SK-N-SH treated with all-trans-retinoic acid at 6 μM for 48 hours (cell line): ENCODE results near the gene PAQR9.

Source experiments
- ATAC-seq: fragments of 200-7000 bp; cut with Tn5 transposase; 3 replicates; pipeline ENCODE4 v1.9.1; 2020; ENCODE audit warnings: mild to moderate bottlenecking, moderate library complexity
- ARNTL ChIP-seq: fragments of 450-650 bp; formaldehyde crosslinking; IDR thresholded peaks from 2 replicates; pipeline ENCODE4 v1.5.0; 2020; ENCODE audit warnings: low read depth, mild to moderate bottlenecking, moderate library complexity, borderline replicate concordance
- BACH2 ChIP-seq: fragments of 250-450 bp; sonication (Bioruptor Pico); IDR thresholded peaks from 2 replicates; pipeline ENCODE4 v1.9.0; 2021; ENCODE audit warnings: mild to moderate bottlenecking, borderline replicate concordance
- CREB5 ChIP-seq: fragments of 250-450 bp; sonication (Bioruptor Pico); IDR thresholded peaks from 2 replicates; pipeline ENCODE4 v1.5.1; 2020; ENCODE audit warnings: low read depth, mild to moderate bottlenecking, moderate library complexity
- CSDC2 ChIP-seq: fragments of 250-450 bp; sonication (Bioruptor Pico); IDR thresholded peaks from 2 replicates; pipeline ENCODE4 v1.5.0; 2020; ENCODE audit warnings: mild to moderate bottlenecking, moderate library complexity
- ESRRG ChIP-seq: fragments of 250-450 bp; sonication (Bioruptor Pico); IDR thresholded peaks from 2 replicates; pipeline ENCODE4 v1.6.1; 2021; ENCODE audit warnings: mild to moderate bottlenecking
- GLIS3 ChIP-seq: fragments of 250-450 bp; sonication (Bioruptor Pico); IDR thresholded peaks from 2 replicates; pipeline ENCODE4 v1.5.0; 2020; ENCODE audit warnings: mild to moderate bottlenecking, moderate library complexity
- ISL1 ChIP-seq: fragments of 250-450 bp; sonication (Bioruptor Pico); IDR thresholded peaks from 2 replicates; pipeline ENCODE4 v2.1.2; 2022; ENCODE audit warnings: mild to moderate bottlenecking, moderate library complexity
- OSR1 ChIP-seq: fragments of 250-450 bp; sonication (Bioruptor Pico); IDR thresholded peaks from 2 replicates; pipeline ENCODE4 v1.8.0; 2022; ENCODE audit warnings: moderate library complexity, mild to moderate bottlenecking, inconsistent platforms
- PATZ1 ChIP-seq: fragments of 250-450 bp; sonication (Bioruptor Pico); IDR thresholded peaks from 2 replicates; pipeline ENCODE4 v1.8.0; 2020; ENCODE audit warnings: mild to moderate bottlenecking, moderate library complexity, borderline replicate concordance
- PPARA ChIP-seq: fragments of 250-450 bp; sonication (Bioruptor Pico); IDR thresholded peaks from 2 replicates; pipeline ENCODE4 v1.5.0; 2020; ENCODE audit warnings: mild to moderate bottlenecking, borderline replicate concordance
- RARB ChIP-seq: fragments of 250-450 bp; sonication (Bioruptor Pico); IDR thresholded peaks from 2 replicates; pipeline ENCODE4 v1.8.0; 2021; ENCODE audit warnings: mild to moderate bottlenecking, moderate library complexity
- SNAI2 ChIP-seq: fragments of 250-450 bp; sonication (Bioruptor Pico); IDR thresholded peaks from 2 replicates; pipeline ENCODE4 v1.5.0; 2020; ENCODE audit warnings: mild to moderate bottlenecking, moderate library complexity
- TCF4 ChIP-seq: fragments of 250-450 bp; sonication (Bioruptor Pico); IDR thresholded peaks from 2 replicates; pipeline ENCODE4 v1.8.0; 2021; ENCODE audit warnings: mild to moderate bottlenecking, moderate library complexity, borderline replicate concordance
- TOX ChIP-seq: fragments of 250-450 bp; sonication (Bioruptor Pico); IDR thresholded peaks from 2 replicates; pipeline ENCODE4 v1.8.0; 2021; ENCODE audit warnings: mild to moderate bottlenecking, moderate library complexity, borderline replicate concordance
- TSHZ2 ChIP-seq: fragments of 250-450 bp; sonication (Bioruptor Pico); IDR thresholded peaks from 2 replicates; pipeline ENCODE4 v1.5.0; 2020; ENCODE audit warnings: mild to moderate bottlenecking, moderate library complexity
- ZC3H10 ChIP-seq: fragments of 250-450 bp; sonication (Bioruptor Pico); IDR thresholded peaks from 2 replicates; pipeline ENCODE4 v1.5.1; 2021; ENCODE audit warnings: mild to moderate bottlenecking, moderate library complexity
- ZFP3 ChIP-seq: fragments of 250-450 bp; sonication (Bioruptor Pico); IDR thresholded peaks from 2 replicates; pipeline ENCODE4 v1.5.0; 2020; ENCODE audit warnings: mild to moderate bottlenecking, moderate library complexity
- ZFP30 ChIP-seq: fragments of 450-650 bp; formaldehyde crosslinking; IDR thresholded peaks from 2 replicates; pipeline ENCODE4 v1.5.0; 2022; ENCODE audit warnings: mild to moderate bottlenecking, moderate library complexity
- ZNF565 ChIP-seq: fragments of 450-650 bp; formaldehyde crosslinking; conservative IDR thresholded peaks from 2 replicates; pipeline ENCODE4 v1.5.0; 2020; ENCODE audit warnings: low read depth, mild to moderate bottlenecking, moderate library complexity
- ZNF70 ChIP-seq: fragments of 450-650 bp; formaldehyde crosslinking; IDR thresholded peaks from 2 replicates; pipeline ENCODE4 v1.5.0; 2020; ENCODE audit warnings: mild to moderate bottlenecking, moderate library complexity
- ZNF8 ChIP-seq: fragments of 450-650 bp; formaldehyde crosslinking; IDR thresholded peaks from 2 replicates; pipeline ENCODE4 v1.5.0; 2020; ENCODE audit warnings: mild to moderate bottlenecking, moderate library complexity
- TF ChIP-seq, protein P1 (sequence below): fragments of 250-450 bp; sonication (Bioruptor Pico); IDR thresholded peaks from 2 replicates; pipeline ENCODE4 v1.5.1; 2021; ENCODE audit warnings: mild to moderate bottlenecking, moderate library complexity
- TF ChIP-seq, protein P2 (sequence below): fragments of 250-450 bp; sonication (Bioruptor Pico); IDR thresholded peaks from 2 replicates; pipeline ENCODE4 v1.8.0; 2021; ENCODE audit warnings: low read depth, mild to moderate bottlenecking, moderate library complexity, borderline replicate concordance

PAQR9 gene

DNA sequence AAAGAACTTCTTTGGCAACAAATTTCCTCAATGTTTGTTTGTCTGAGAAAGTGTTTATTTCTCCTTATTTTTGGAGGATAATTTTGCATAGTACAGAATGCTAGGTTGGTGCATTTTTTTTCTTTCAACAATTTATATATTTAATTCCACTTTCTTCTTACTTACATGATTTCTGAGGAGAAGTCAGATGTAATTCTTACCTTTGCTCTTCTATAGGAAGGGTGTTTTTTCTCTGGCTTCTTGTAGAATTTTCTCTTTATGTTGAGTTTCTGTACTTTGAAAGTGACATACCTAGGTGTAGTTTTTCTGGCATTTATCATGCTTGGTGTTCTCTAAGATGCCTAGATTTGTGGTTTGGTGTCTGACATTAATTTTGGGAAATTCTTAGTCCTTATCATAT lies 39.8 kb downstream of the PAQR9 start:
- TF ChIP-seq TSHZ2 (CRISPR knock-in tag) (no peak), CSDC2 (no peak), ARNTL (CRISPR knock-in tag) (no peak), ZNF8 (CRISPR knock-in tag) (no peak), ZNF70 (no peak), TCF4 (no peak), ZC3H10 (CRISPR knock-in tag) (no peak), TOX (CRISPR knock-in tag) (no peak), ISL1 (no peak), ZFP30 (CRISPR knock-in tag) (no peak), SNAI2 (CRISPR knock-in tag) (no peak), BACH2 (CRISPR knock-in tag) (no peak), RARB (CRISPR knock-in tag) (no peak), PATZ1 (CRISPR knock-in tag) (no peak)
- TF ChIP-seq, protein P1, sequence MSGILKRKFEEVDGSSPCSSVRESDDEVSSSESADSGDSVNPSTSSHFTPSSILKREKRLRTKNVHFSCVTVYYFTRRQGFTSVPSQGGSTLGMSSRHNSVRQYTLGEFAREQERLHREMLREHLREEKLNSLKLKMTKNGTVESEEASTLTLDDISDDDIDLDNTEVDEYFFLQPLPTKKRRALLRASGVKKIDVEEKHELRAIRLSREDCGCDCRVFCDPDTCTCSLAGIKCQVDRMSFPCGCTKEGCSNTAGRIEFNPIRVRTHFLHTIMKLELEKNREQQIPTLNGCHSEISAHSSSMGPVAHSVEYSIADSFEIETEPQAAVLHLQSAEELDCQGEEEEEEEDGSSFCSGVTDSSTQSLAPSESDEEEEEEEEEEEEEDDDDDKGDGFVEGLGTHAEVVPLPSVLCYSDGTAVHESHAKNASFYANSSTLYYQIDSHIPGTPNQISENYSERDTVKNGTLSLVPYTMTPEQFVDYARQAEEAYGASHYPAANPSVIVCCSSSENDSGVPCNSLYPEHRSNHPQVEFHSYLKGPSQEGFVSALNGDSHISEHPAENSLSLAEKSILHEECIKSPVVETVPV = no peak
- TF ChIP-seq, protein P2, sequence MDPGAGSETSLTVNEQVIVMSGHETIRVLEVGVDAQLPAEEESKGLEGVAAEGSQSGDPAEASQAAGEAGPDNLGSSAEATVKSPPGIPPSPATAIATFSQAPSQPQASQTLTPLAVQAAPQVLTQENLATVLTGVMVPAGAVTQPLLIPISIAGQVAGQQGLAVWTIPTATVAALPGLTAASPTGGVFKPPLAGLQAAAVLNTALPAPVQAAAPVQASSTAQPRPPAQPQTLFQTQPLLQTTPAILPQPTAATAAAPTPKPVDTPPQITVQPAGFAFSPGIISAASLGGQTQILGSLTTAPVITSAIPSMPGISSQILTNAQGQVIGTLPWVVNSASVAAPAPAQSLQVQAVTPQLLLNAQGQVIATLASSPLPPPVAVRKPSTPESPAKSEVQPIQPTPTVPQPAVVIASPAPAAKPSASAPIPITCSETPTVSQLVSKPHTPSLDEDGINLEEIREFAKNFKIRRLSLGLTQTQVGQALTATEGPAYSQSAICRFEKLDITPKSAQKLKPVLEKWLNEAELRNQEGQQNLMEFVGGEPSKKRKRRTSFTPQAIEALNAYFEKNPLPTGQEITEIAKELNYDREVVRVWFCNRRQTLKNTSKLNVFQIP (CRISPR knock-in tag) = no peak
- no peak for ATAC-seq

DNA sequence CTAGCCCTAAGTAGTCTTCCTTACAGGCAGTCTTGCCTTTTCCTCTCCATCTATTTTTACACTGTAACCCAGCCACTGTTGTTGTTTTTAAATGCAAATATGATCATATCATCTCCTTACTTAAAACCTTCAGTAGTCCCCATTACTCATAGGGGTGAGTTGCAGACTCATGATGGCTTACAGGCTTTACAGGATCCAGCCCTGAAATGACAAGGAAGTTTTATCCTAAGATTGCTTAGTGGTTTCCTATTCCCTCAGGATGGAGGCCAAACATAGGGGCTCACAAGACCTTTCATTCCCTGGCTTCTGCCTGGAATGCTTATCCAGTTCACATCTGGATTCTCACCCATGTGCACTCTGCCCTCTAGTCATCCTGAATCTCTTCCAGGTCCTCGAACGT lies 46.9 kb downstream of the PAQR9 start:
- TF ChIP-seq ZNF8 (CRISPR knock-in tag) = no peak
- TF ChIP-seq OSR1 = no peak
- TF ChIP-seq RARB (CRISPR knock-in tag) = no peak
- TF ChIP-seq PPARA = no peak
- no peak for TF ChIP-seq CSDC2
- TF ChIP-seq ZNF565 (CRISPR knock-in tag) = no peak
- TF ChIP-seq ARNTL (CRISPR knock-in tag) = no peak
- no peak for TF ChIP-seq ISL1
- no peak for TF ChIP-seq ESRRG (CRISPR knock-in tag)
- ATAC-seq = no peak

DNA sequence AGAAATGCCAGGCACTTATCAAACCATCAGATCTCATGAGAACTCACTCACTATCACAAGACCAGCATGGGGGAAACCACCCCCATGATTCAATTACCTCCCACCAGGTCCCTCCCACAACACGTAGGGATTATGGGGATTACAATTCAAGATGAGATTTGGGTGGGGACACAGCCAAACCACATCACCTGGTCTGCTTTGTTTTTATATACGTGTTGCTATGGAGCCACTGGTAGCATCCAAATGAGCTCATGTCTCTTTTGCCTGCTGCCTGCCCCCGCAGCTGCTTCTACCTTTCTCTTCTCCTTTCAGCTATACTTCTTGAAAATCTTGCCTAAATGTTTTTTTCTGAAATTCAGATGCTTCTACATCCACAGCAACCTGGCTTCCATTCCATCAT lies 47.8 kb downstream of the PAQR9 start:
- no peak for ATAC-seq
- TF ChIP-seq GLIS3 (CRISPR knock-in tag) (no peak), ZFP3 (no peak), RARB (CRISPR knock-in tag) (no peak), ZC3H10 (CRISPR knock-in tag) (no peak), TOX (CRISPR knock-in tag) (no peak), ZFP30 (CRISPR knock-in tag) (no peak), TSHZ2 (CRISPR knock-in tag) (no peak), ZNF565 (CRISPR knock-in tag) (no peak), CREB5 (CRISPR knock-in tag) (no peak), PATZ1 (CRISPR knock-in tag) (no peak), ESRRG (CRISPR knock-in tag) (no peak), OSR1 (no peak), SNAI2 (CRISPR knock-in tag) (no peak)
- TF ChIP-seq, protein P1 = no peak
